DOHH2 (cell line): Measurements from ENCODE around the gene AQP6.
A peak's percentile ranks its signal among the peaks of the same experiment; 100 is the strongest.

Experiments
- H3F3A ChIP-seq: fragments of 200-600 bp; sonication (generic), shearing (Covaris generic); 2 replicates; pipeline ENCODE4 v1.6.0; 2016; ENCODE audit warnings: antibody characterized with exemption, mild to moderate bottlenecking; ENCODE audit not compliant: control insufficient read depth, insufficient read depth
- H3K27ac ChIP-seq: fragments of 200-600 bp; sonication (generic); 2 replicates; pipeline ENCODE4 v1.5.1; 2014; ENCODE audit warnings: low read depth, mild to moderate bottlenecking, low read length, moderate library complexity
- H3K27me3 ChIP-seq: fragments of 200-600 bp; sonication (generic); 2 replicates; pipeline ENCODE4 v1.6.1; 2014; ENCODE audit warnings: mild to moderate bottlenecking, low read length, mixed read lengths; ENCODE audit not compliant: control insufficient read depth
- H3K36me3 ChIP-seq: fragments of 200-600 bp; sonication (generic); 2 replicates; pipeline ENCODE4 v1.6.1; 2014; ENCODE audit warnings: mild to moderate bottlenecking, low read length, moderate library complexity, mixed read lengths; ENCODE audit not compliant: control insufficient read depth
- H3K4me1 ChIP-seq: fragments of 200-600 bp; sonication (generic); 2 replicates; pipeline ENCODE4 v1.6.1; 2014; ENCODE audit warnings: mild to moderate bottlenecking, low read length, mixed read lengths; ENCODE audit not compliant: control insufficient read depth
- H3K4me2 ChIP-seq: fragments of 200-600 bp; sonication (generic); 2 replicates; pipeline ENCODE4 v1.6.0; 2014; ENCODE audit warnings: mild to moderate bottlenecking, low read length, moderate library complexity
- H3K4me3 ChIP-seq: fragments of 200-600 bp; sonication (generic); 2 replicates; pipeline ENCODE4 v1.5.1; 2014; ENCODE audit warnings: mild to moderate bottlenecking, low read length, mixed read lengths
- H3K79me2 ChIP-seq: fragments of 200-600 bp; sonication (generic); 2 replicates; pipeline ENCODE4 v1.6.1; 2014; ENCODE audit warnings: mild to moderate bottlenecking, low read length, mixed read lengths; ENCODE audit not compliant: control insufficient read depth
- H3K9me2 ChIP-seq: fragments of 200-600 bp; sonication (generic); replicated peaks from 2 replicates; pipeline ENCODE4 v1.6.1; 2014; ENCODE audit warnings: mild to moderate bottlenecking, low read length, mixed read lengths; ENCODE audit not compliant: control insufficient read depth
- H3K9me3 ChIP-seq: fragments of 200-600 bp; sonication (generic); 2 replicates; pipeline ENCODE4 v1.6.1; 2014; ENCODE audit warnings: antibody characterized with exemption, low read length, mixed read lengths; ENCODE audit not compliant: control insufficient read depth, insufficient read depth
- H4K20me1 ChIP-seq: fragments of 200-600 bp; sonication (generic); 2 replicates; pipeline ENCODE4 v1.6.0; 2014; ENCODE audit warnings: low read depth, mild to moderate bottlenecking, antibody characterized with exemption, low read length, moderate library complexity; ENCODE audit not compliant: control insufficient read depth, insufficient read depth
- CTCF ChIP-seq: fragments of 200-600 bp; sonication (generic); IDR thresholded peaks from one replicate; pipeline ENCODE4 v1.5.1; 2014; ENCODE audit warnings: antibody characterized with exemption, mild to moderate bottlenecking, low read depth, low read length; ENCODE audit not compliant: poor library complexity, severe bottlenecking
- EZH2phosphoT487 ChIP-seq: fragments of 200-600 bp; sonication (generic); IDR thresholded peaks from 2 replicates; pipeline ENCODE4 v1.6.1; 2017; ENCODE audit warnings: borderline replicate concordance, mild to moderate bottlenecking, antibody characterized with exemption, low read length, moderate library complexity, mixed read lengths

The AQP6 gene

GRCh38 chr12:49944718-49945117 is 28.0 kb upstream of the AQP6 start:
- H3K4me3 ChIP-seq, result no peak overlapping the region
- H3K79me2 ChIP-seq, result no peaks in the 10 kb centered on the region
- no peak for TF ChIP-seq CTCF
- TF ChIP-seq EZH2phosphoT487, result no peak
- H3K4me1 ChIP-seq, result peaks cover 12% of the 10 kb centered on the region
- H4K20me1 ChIP-seq, result no peaks in the 10 kb centered on the region
- H3K27me3 ChIP-seq, result no peaks in the 10 kb centered on the region
- H3K9me3 ChIP-seq, result no peaks in the 10 kb centered on the region
- H3K27ac ChIP-seq, result no peak overlapping the region
- no peaks in the 10 kb centered on the region for H3K36me3 ChIP-seq
- H3K4me2 ChIP-seq, result 0 out of 2 replicates have a peak overlapping the region, but pooled peaks have one; percentile 72
- 0 out of 2 replicates have a peak, but pooled peaks cover 2% of the 10 kb centered on the region for H3F3A ChIP-seq
- no peaks in the 10 kb centered on the region for H3K9me2 ChIP-seq

GRCh38 chr12:49945394-49946080 is 27.2 kb upstream of the AQP6 start:
- Histone ChIP-seq H3F3A (0 out of 2 replicates have a peak, but pooled peaks cover 2% of the 10 kb centered on the region), H4K20me1 (no peaks in the 10 kb centered on the region), H3K9me3 (no peaks in the 10 kb centered on the region), H3K4me1 (peaks cover 12% of the 10 kb centered on the region), H3K36me3 (no peaks in the 10 kb centered on the region), H3K27ac (no peak overlapping the region), H3K79me2 (no peaks in the 10 kb centered on the region), H3K9me2 (no peaks in the 10 kb centered on the region), H3K4me2 (peak overlapping the region; percentile 72), H3K4me3 (peak overlapping the region; percentile 67), H3K27me3 (no peaks in the 10 kb centered on the region)
- TF ChIP-seq CTCF, result peak; percentile 94
- no peak for TF ChIP-seq EZH2phosphoT487

GRCh38 chr12:49946086-49946485 is 26.7 kb upstream of the AQP6 start:
- Histone ChIP-seq H3K79me2 (no peaks in the 10 kb centered on the region), H3K27ac (no peak overlapping the region), H3K9me2 (no peaks in the 10 kb centered on the region), H3K4me1 (peaks cover 12% of the 10 kb centered on the region), H3K27me3 (no peaks in the 10 kb centered on the region), H3K9me3 (no peaks in the 10 kb centered on the region), H4K20me1 (no peaks in the 10 kb centered on the region), H3F3A (0 out of 2 replicates have a peak, but pooled peaks cover 2% of the 10 kb centered on the region), H3K4me2 (no peak overlapping the region; the same call in 1 of the 2 replicates), H3K4me3 (no peak overlapping the region), H3K36me3 (no peaks in the 10 kb centered on the region)
- TF ChIP-seq CTCF (no peak), EZH2phosphoT487 (no peak)
